ENCODE data around the gene TRABD2B. TPM values are rescaled to one million over a fixed set of nuclear protein-coding genes. Genes with fewer than 3 reads are reported as not detected.

TRABD2B gene
- total RNA-seq, 2 donors from 2014 or later = 3.8 to 10.7 TPM

GRCh38 chr1:47713975-47714767 lies 283.0 kb downstream of the TRABD2B start:
- no peak for ATAC-seq (ENCODE audit: insufficient number of reproducible peaks, low FRiP score, low read depth)
- no peak for TF ChIP-seq CTCF (IDR thresholded peaks at IDR 0.05)
- no peak overlapping the region for H3K4me3 ChIP-seq
- peaks cover 10 to 17% of the 10 kb centered on the region in 2 donors for H3K4me1 ChIP-seq (ENCODE audit: control insufficient read depth in 1 of 2, low read depth in 2 of 2)
- DNase-seq (ENCODE audit: low spot score) = no peak
- H3K27ac ChIP-seq = no peak overlapping the region
- H3K36me3 ChIP-seq = no peaks in the 10 kb centered on the region
- H3K9me3 ChIP-seq = no peaks in the 10 kb centered on the region
- H3K27me3 ChIP-seq (replicated peaks; ENCODE audit: insufficient read depth) = peaks cover 6% of the 10 kb centered on the region

- no peak for TF ChIP-seq CTCF (IDR thresholded peaks at IDR 0.05)
- Histone ChIP-seq H3K4me3 (no peak overlapping the region), H3K27me3 (replicated peaks; ENCODE audit: insufficient read depth) (peaks cover 6% of the 10 kb centered on the region), H3K9me3 (no peaks in the 10 kb centered on the region), H3K36me3 (no peaks in the 10 kb centered on the region), H3K27ac (no peak overlapping the region), H3K4me1 (ENCODE audit: control insufficient read depth in 1 of 2, low read depth in 2 of 2) (peaks cover 11 to 25% of the 10 kb centered on the region in 2 donors)
- ATAC-seq (ENCODE audit: insufficient number of reproducible peaks, low FRiP score, low read depth) = no peak
- no peak for DNase-seq (ENCODE audit: low spot score)
These were observed 283.7 kb downstream of the TRABD2B start for GRCh38 chr1:47713333-47713953.

GRCh38 chr1:47712596-47713299 lies 284.4 kb downstream of the TRABD2B start:
- peaks cover 6% of the 10 kb centered on the region for H3K27me3 ChIP-seq (replicated peaks; ENCODE audit: insufficient read depth)

GRCh38 chr1:47711848-47712492 lies 285.2 kb downstream of the TRABD2B start:
- Histone ChIP-seq H3K9me3 (no peaks in the 10 kb centered on the region), H3K36me3 (no peaks in the 10 kb centered on the region), H3K4me3 (no peak overlapping the region), H3K27ac (no peak overlapping the region), H3K27me3 (replicated peaks; ENCODE audit: insufficient read depth) (peaks cover 6% of the 10 kb centered on the region), H3K4me1 (ENCODE audit: control insufficient read depth in 1 of 2, low read depth in 2 of 2) (peaks cover 11 to 25% of the 10 kb centered on the region in 2 donors)
- TF ChIP-seq CTCF (IDR thresholded peaks at IDR 0.05) = no peak
- DNase-seq (ENCODE audit: low spot score) (no peak), ATAC-seq (ENCODE audit: insufficient number of reproducible peaks, low FRiP score, low read depth) (no peak)

More at GRCh38 chr1:47712596-47713299, 284.4 kb downstream of the TRABD2B start:
- no peak for TF ChIP-seq CTCF (IDR thresholded peaks at IDR 0.05)
- peaks cover 11 to 25% of the 10 kb centered on the region in 2 donors for H3K4me1 ChIP-seq (ENCODE audit: control insufficient read depth in 1 of 2, low read depth in 2 of 2)
- no peaks in the 10 kb centered on the region for H3K9me3 ChIP-seq
- ATAC-seq (ENCODE audit: insufficient number of reproducible peaks, low FRiP score, low read depth) (no peak), DNase-seq (ENCODE audit: low spot score) (no peak)
- H3K27ac ChIP-seq = no peak overlapping the region
- H3K36me3 ChIP-seq = no peaks in the 10 kb centered on the region
- H3K4me3 ChIP-seq = no peak overlapping the region
